Activated naive CD4-positive, alpha-beta T cell treated with anti-CD3 and anti-CD28 coated beads, Interleukin-2, amount 50 U/mL, for 16 hours (primary cell): ENCODE measurements around the gene ABHD1.
"Not testable (repeated sequence)": the region's sequence is repeated elsewhere in the genome, so short reads cannot be mapped to it uniquely, and the experiment has no call there.

Source experiments
- DNase-seq: peaks from one replicate; pipeline ENCODE4 v3.0.0-alpha.2; 2020

ABHD1 gene

DNA sequence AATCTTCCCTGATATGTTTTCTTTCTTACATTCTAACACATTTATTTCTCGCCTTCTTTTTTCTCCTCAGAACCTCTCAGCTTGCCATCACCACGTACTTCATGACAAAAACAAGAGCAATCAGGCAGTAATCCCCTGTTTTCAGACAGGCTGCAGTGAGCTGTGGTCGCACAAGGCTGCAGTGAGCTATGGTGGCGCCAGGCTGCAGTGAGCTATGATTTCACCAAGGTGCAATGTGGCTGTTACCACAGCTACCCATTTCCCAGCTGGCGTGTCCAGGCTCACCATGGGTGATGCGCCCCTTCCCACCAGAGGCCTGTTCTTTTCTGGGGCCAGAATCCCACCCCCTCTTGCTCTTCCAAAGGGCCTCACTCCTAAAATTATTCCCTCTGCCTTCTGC lies 51.0 kb downstream of the ABHD1 start:
- DNase-seq: no peak

DNA sequence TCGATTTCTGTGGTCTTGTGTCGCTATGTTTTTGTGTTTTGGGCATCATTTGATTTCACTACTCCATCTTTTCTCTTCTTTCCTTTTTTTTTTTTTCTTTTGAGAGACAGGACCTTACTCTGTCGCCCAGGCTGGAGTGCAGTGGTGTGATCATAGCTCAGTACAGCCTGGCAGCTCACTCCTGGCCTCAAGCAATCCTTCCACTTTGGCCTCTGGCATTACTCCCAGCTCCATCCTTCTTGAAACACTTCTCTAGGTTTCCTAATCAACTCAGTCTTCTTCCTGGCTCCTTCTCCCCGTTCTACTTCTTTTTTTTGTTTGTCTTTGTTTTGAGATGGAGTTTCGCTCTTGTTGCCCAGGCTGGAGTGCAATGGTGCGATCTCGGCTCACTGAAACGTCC lies 51.7 kb downstream of the ABHD1 start:
- no peak for DNase-seq

DNA sequence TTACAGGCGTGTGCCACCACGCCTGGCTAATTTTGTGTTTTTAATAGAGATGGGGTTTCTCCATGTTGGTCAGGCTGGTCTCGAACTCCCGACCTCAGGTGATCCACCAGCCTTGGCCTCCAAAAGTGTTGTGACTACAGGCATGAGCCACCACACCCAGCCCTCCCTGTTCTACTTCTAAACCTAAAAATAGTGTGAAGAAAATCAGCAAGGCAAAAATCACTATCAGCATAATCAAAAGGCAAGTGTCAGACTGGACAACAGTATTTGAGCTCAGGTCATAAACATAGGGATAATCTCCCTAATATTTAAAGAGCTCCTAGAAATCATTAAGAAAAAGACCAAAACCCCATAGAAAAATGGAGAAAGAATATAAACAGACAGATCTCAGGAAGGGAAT lies 52.2 kb downstream of the ABHD1 start:
- not testable (repeated sequence) for DNase-seq

GRCh38 chr2:27177441-27178351 lies 54.1 kb downstream of the ABHD1 start:
- no peak for DNase-seq

GRCh38 chr2:27178469-27178868 lies 54.9 kb downstream of the ABHD1 start:
- no peak for DNase-seq

DNA sequence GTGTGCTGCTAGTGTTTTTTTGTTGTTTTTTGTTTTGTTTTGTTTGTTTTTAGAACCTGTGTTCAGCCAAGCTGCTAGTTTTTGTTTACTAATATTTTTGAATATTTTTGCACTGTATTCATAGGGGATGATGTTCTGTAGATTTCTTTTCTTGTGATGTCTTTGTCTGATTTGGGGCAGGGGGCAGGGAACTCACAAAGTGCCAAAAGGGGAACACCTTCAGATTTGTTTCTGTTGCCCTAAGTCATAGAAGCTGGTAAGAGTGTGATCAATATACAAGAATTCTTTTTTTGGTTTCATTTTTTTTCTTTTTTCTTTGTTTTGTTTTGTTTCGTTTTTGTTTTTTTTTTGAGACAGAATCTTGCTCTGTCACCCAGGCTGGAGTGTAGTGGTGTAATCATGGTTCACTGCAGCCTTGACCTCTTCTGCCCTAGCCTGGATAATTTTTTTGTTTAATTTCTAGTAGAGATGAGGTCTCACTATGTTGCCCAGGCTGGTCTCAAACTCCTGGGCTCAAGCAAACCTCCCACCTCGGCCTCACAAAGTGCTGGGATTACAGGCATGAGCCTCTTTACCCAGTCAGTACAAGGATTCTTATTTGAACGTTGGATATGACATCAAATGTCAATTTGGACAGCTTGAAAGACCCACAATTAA lies 55.9 kb downstream of the ABHD1 start:
- DNase-seq: no peak
